ENCODE measurements around the gene BCO2.

BCO2 gene

DNA sequence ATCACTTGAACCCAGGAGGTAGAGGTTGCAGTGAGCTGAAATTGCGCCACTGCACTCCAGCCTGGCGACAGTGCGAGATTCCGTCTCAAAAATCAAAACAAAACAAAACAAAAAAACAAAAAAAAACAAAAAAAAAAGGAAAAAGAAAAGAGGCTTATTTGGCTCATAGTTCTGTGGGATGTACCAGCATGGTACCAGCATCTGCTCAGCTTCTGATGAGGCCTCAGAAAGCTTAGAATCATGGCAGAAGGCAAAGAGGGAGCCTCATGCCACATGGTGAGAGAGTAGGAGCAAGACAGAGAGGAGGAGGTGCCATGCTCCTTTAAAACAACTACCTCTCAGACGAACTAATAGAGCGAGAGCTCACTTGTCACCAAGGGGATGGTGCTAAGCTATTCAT lies 40.3 kb downstream of the BCO2 start:
- DNase-seq (ENCODE audit: low spot score): no peak

DNA sequence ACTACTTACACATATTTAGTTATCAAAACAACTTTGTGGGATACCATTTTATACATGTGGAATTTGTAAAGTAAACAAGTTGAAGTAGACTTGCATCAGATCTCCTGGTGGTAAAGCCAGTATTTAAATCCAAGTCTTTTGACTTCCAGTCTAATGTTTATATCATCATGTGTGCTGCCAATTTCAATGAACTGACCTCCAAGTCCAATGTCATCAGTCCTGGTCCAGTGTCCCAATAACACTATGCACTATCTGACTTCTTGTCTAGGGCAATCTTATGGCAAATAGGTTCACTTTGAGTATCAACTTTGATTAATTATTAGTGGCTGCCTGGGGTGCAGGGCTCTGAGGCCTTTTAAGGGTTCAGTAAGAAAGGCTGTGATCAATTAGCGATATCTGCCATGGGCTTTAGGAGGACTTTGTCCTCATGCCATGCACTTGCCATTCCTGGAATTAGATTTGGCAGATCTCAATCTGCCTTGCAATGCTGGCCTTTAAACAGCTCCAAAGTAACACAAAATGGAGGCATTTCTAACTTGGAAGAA lies 41.3 kb downstream of the BCO2 start:
- no peak for DNase-seq (ENCODE audit: low spot score)

DNA sequence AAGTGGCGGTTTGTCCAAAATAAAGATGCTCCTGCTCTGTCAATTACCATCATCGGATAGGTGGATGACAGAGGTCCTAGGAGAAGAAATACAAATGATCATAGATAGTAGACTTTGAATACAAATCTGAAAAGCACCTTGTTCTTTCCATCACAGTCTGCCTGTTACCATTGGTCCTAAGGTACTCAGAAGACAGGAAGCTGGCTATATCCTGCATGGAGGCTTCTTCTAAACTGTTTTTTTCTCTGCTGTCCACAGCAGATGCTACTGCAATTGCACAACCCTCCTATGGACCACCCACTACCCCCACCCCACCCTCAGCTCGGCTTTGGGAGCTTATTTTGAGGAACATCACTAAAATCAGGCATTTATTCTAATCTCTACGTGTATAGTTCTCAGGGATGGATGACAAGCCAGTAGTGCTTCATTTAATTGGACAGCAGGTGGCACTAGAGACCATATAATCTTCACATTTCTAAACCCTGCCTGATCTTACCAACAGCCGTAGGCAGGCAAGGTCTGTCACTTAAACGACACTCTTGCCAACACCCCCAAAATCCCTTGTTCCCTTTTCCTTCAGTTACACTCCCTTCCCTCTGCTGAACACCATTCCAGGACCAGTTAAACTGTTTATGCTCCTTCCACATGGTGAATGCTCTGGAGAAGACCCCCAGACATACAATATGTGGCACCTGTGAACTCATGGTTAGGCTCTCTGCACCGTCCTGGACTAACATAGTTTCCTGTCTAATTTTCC lies 44.3 kb downstream of the BCO2 start:
- peak; percentile 80 for DNase-seq (ENCODE audit: low spot score)

DNA sequence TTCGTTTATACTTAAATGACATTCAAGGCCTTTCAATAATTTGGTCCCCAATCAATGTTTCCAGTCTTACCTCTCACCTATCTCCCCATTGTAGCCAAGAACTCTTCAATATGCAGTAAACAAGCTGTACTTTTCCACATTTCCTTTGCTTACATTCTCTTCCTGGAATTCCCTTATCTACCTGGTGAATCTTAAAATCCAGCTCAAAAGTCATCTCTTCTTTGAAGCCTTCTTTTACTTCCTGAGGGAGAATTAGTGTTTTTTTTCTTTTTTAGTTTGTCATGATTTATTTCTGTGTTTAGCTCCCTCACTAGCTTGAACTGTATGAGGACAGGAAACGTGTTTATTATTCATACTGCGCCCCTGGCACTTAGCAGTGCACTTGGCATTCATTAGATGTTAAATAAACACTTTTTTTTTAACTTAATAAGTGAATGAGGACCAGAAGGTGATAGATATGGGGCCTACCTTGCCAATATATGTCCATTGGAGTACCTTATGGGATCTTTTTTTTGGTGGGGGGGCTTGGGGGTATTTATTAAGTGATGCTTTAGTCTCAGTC lies 46.0 kb downstream of the BCO2 start:
- DNase-seq (ENCODE audit: low spot score): no peak

DNA sequence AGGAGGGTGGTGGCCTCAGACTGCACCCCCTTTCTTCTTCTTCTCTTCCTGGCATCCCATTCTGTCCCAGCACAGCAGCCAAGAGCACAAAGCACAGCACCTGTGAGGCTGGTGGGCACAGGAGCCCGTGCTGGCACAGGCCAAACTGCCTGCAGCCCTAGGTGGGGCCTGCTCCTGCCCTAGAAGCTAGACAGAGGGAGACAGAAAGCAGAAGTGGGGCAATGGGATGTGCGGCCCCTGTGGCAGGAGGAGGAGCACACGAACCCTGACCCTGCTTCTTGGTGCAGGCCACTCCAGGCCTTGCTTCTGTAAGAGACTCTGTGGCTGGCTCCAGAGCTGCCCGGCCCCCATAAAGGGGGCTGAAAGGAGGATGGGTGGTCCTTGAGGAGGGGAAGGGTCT lies 47.0 kb downstream of the BCO2 start:
- no peak for DNase-seq (ENCODE audit: low spot score)

DNA sequence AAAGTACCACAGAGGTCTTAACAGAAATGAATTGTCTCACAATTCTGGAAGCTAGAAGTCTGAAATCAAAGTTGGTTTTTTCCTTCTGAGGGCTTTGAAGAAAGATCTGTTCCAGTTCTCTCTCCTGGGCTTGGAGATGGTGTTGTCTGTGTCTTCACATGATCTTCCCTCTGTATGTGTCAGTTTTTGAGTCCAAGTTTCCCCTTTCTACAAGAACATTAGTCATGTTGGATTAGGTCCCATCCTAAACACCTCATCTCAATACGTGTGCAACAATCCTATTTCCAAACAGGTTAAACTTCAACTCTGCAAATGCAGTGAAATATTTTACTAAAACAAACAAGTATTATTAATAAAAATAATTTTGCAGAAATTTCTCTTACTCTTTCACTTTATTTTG lies 47.8 kb downstream of the BCO2 start:
- no peak for DNase-seq (ENCODE audit: low spot score)

DNA sequence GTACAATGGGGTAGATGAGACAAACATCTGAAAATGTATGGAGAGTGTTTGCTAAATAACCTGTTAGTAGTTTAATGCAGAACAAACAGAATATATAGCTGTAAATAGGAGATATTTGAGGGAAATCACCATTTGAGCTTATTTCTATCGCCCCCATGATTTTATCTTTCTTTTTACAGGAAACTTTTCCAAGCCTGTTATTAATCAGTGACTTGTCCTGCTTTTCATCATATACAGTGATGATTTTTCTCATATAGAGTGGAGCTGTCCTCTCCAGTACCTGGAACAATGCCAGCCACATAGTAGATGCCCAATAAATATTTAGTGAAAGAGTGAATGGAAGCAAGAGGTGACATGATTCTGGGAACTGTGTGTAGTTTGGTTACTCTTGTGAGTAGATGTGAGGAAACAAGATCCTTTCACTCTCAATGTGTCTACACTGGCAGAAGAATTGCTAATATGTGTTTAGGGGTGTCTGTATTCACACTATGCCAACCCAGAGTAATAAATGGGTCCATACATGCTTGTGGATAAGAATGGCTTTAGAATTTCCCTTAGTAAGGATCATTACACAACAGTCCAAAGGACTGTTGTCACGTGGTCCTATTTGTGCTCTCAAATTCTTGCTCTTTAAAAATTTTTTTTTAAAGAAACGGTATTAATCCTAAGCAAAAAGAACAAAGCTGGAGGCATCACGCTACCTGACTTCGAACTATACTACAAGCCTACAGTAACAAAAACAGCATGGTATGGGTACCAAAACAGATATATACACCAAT lies 48.6 kb downstream of the BCO2 start:
- no peak for DNase-seq (ENCODE audit: low spot score)

DNA sequence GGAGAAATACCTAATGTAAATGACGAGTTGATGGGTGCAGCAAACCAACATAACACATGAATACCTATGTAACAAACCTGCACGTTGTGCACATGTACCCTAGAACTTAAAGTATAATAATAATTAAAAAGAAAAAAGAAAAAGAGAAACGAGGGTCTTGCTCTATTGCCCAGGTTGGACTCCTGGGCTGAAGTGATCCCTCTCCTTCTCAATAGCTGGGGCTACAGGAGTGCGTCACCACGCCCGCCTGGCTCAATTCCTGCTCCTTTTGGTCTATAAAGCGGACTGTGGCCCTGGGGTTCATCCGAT lies 50.4 kb downstream of the BCO2 start:
- no peak for DNase-seq (ENCODE audit: low spot score)

DNA sequence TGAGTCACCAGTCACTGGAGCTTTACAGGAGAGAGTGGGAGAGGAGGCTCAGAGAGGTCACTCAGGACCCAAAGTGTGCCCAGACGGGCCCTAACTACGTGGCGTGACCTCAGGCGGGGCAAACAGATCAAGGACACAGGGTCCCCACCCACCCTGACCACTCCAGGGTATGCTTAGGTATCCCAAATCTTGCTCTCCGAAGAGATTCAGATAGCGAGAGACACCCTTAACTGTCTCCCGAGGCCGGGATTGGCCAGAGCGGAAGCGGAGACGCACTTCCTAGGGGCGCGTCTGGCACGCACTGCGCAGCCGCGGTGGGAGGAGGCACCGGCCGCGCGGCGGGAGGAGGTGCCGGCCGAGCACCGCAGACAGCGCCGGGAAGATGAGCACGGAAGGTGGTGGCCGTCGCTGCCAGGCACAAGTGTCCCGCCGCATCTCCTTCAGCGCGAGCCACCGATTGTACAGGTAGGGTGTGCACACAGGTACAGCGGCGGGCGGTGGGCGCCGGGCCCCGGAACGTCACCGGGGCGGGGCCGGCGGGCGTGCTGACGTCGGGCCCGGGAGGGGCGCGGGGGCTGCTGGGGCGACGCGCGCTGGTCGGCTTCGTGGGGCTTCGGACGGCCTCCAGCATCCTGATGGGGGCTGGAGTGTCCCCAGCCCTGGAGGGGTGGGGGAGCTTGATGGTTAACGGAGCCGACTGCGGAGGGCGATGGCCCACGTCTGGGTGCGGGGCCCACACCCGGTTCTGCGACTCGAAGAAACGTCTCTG lies 50.9 kb downstream of the BCO2 start, which contains the start of gene PTS:
Gene PTS, plus strand, starts transcription at position 367 of the 769 bp plus-strand sequence. Its CDS starts 16 bp downstream, at position 383.
- peak; percentile 90 for DNase-seq (ENCODE audit: low spot score)

DNA sequence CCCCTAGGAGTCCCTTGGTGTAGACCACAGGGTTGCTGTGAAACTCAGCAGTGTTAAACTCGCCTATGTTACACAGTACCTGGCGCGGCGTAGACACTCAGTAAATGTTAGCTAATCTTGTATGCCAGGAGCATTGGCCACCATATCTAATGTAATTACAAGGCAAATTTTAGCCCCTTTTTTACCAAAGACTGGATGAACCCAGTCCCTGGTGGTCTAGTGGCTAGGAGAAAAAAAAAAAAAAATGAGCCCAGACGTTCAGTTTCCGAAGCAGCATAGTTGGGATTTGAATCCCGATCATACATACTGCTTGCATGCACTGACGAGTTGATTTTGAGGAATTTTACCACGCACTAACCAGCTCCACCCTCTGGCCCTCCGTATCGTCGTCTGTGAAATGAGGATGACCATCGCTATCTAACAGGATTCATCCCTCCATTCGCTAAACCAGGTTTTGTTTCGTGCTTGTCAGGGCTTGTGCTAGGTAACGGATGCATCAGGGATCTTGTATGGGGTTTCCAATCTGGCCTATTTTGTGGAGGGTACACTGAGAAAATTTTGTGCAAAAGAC lies 51.6 kb downstream of the BCO2 start:
- DNase-seq (ENCODE audit: low spot score): no peak

DNA sequence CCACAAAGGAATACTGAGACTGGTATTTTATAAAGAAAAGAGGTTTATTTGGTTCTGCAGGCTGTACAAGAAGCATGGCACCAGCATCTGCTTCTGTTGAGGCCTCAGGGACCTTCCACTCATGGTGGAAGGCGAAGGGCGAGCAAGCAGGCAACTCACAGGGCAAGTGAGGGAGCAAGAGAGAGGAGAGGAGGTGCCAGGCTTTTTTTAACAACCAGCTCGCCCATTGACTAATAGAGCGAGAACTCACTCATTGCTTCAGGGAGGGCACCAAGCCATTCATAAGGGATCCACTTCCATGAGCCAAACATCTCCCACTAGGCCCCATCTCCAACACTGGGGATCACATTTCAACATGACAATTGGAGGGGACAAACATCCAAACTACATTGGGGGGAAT lies 52.2 kb downstream of the BCO2 start:
- no peak for DNase-seq (ENCODE audit: low spot score)

DNA sequence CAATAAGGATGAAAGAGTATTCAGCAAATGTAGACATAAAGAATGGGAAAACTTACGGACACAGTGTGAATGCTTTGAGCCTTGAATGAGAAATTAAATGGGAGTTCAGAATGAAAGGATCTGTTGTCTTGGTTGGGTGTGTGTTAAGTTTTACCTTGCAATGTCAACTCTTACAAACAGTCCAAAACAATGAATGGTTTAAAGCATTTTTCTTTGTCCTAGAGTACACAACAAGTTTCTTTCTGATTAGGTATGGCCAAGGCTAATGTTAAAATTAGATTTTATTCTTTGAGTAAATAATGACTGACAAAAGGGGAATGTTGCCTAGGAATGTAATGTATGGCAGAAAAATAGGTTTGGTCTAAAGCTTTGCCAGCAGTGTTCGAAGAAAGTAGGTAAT lies 53.4 kb downstream of the BCO2 start:
- DNase-seq (ENCODE audit: low spot score): no peak

DNA sequence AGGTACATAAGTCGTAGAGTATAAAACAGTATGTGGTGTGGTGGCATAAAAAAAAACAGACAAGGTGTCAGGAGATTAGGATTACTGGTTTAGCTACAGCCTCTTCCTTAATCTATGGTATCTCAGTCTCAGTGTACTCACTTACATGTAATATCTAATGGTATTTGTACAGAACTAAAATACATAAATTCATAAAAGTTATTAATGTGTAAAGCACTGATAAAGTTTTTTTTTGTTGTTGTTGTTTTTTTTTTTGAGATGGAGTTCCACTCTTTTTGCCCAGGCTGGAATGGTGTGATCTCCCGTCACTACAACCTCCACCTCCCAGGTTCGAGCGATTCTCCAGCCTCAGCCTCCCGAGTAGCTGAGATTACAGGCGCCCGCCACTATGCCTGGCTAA lies 53.8 kb downstream of the BCO2 start:
- DNase-seq (ENCODE audit: low spot score): no peak

DNA sequence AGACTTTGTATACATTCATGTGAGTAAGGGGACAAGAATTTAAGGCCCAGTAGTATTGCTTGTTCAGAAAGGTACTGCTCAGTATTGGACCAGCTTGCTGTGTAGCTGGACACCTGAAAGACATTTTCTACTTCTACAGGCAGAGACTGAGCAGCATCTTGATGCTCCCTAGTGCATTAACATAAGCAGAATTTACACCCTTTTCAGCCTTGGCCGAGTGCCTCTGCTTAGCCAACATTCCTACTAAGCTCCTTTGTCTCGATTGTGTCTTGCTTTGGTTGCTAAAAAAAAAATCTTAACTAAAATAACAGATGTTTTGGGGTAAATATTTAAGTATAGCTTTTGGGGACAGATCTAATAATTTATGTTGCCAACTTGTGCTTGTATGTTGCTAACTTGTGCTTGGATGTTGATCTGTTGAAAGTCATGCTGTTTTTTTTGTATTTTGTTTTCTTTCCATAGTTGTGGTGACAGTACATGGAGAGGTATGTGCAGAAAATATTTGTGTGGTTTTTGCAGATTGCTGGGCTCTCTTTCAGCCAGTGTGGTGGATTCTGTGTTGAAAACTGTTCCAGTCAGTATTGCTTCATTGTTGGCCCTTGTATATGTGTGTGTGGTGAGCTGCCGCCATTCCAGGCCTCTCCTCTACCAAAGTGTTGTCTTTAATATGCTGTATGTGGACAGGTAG lies 54.6 kb downstream of the BCO2 start:
- no peak for DNase-seq (ENCODE audit: low spot score)

DNA sequence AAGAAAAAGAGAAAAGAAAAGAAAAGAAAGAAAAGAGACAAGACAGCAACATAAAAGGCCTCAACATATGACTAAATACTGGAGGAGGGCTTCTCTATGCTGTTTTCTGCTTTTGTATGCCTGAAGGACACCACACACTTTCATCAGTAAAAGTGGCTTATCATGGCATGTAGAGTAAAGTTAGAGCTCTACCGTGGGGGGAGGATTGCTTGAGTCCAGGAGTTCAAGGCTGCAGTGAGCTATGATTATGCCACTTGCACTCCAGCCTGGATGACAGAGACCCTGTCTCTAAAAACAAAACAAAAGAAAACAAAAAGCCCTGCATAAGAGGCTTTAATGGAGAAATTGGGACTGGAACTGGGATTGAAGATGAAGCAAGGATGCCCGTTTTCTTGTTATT lies 56.6 kb downstream of the BCO2 start:
- DNase-seq (ENCODE audit: low spot score): no peak

DNA sequence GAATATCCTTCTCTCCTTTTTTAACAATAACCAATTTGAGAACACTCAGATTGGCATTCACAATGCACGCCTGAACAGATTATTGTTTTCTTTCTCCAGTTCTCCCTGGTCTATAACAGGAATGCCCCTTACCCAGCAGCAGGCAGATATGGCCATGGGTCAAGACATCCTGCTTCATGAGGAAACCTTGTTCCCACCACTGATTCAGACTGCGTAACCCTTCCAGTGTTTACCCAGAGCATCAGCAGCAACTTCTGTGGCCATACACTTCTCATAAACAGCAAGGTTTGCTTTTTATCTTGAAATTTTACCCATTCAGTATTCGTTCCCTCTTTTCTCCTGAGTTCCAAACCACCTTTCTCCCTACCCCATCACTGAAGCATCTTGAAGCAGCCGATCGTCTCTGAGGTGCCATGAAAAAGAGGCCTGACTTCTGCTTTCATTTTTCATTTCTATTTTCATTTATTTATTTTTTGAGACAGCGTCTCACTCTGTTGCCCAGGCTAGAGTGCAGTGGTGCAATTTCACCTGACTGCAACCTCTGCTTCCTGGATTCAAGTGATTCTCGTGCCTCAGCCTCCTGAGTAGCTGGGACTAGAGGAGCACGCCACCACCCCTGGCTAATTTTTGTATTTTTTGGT lies 60.6 kb downstream of the BCO2 start:
- DNase-seq (ENCODE audit: low spot score): no peak

DNA sequence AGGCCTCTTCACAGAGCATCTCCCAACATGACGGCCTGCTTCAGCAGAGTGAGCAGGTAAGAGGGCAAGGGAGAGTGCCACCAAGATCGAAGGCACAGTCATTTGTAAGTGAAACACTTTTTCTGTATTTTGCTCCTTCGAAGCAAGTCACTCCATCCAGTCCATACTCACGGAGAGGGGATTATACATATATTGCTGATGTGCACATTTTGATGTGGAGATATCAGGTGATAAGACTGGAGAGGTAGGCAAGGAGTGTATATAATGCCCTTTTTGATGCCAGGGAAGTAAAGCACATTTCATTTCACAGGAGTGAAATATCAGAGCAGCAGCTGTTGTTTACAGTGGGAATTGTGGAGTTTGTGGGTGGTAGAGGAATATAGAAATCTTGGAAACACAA lies 62.1 kb downstream of the BCO2 start:
- DNase-seq (ENCODE audit: low spot score): no peak

DNA sequence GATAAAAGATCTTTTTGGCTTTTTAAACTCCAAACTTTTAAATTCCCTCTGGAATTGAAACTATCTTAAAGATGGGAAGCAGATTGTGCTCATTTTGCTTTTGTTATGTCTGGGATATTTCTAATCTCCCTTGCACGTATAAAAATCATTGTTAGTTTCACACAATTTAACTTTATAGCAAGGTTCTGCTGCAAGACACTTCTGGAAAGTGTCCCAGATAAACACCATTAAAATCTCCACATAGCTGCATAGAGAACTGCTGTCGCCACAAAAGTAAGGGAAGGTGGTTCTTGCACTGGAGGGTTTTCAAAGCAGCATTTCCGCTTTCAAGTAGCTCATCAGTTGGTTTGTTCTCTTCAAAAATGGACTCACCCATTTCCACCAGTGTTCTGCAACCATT lies 62.7 kb downstream of the BCO2 start:
- no peak for DNase-seq (ENCODE audit: low spot score)

DNA sequence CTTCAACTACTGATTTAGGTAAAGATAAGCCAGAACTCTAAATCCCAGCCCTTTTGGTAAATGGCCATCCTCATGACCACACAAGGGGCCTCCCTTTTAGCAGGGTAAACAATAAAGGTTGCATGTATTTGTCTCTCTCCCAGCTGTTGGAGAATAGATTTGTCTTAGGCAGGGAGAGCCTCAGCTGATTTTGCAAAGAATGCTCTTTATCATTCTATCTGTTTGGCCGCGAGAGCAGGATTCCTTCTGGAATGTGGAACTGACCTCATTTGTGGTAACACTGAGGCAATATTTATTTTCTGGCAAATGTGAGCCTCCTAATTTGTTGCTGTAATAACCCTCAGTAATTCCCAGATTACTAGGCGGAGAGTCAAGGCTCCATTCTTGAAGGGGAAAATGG lies 66.2 kb downstream of the BCO2 start:
- no peak for DNase-seq (ENCODE audit: low spot score)

DNA sequence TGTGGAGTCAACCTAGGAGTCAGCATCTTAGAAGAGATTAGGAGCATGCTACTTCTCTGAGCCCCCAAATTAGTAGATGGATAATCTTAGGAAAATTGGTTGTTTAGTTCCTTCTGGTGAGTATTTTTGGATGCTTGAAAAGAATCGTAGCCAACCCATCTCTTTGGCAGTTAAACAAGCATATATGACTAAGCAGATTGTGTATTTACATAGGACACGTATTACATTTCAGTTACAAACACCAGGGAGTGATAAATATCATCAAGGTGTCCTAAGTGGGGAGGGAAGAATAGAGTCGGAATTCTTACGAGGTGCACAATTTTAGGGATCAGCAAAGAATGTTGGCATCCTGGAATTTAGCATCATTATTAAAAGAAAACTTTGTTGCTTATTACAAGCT lies 71.9 kb downstream of the BCO2 start:
- no peak for DNase-seq (ENCODE audit: low spot score)

DNA sequence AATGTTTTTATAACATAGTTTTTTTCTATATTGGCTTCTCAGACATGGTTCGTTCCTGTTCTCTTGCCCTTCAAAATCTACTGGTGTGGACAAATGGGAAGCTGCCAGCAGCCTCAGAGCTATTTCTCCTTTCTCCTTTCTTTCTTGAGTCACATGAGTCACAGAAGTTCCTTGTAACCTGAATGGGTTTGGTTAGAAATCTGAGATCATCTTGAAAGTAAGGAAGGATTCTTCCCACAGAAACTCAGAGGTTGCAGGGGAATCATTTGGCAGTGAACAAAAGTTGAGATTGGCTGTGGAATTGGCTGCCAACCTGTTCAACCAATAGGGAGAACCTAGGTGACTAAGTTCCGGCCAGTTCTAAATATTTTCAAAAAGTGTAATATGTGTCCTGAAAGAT lies 72.9 kb downstream of the BCO2 start:
- DNase-seq (ENCODE audit: low spot score): no peak

All from LoVo (cell line).